ENCODE data around the gene MFSD11. TPM values are rescaled to one million over a fixed set of nuclear protein-coding genes. Genes with fewer than 3 reads are reported as not detected.

The MFSD11 gene
- total and polyA plus RNA-seq, 2 of the 4 experiments (the other 2 are of a cell fraction) = 12.3 to 16.1 TPM

DNA sequence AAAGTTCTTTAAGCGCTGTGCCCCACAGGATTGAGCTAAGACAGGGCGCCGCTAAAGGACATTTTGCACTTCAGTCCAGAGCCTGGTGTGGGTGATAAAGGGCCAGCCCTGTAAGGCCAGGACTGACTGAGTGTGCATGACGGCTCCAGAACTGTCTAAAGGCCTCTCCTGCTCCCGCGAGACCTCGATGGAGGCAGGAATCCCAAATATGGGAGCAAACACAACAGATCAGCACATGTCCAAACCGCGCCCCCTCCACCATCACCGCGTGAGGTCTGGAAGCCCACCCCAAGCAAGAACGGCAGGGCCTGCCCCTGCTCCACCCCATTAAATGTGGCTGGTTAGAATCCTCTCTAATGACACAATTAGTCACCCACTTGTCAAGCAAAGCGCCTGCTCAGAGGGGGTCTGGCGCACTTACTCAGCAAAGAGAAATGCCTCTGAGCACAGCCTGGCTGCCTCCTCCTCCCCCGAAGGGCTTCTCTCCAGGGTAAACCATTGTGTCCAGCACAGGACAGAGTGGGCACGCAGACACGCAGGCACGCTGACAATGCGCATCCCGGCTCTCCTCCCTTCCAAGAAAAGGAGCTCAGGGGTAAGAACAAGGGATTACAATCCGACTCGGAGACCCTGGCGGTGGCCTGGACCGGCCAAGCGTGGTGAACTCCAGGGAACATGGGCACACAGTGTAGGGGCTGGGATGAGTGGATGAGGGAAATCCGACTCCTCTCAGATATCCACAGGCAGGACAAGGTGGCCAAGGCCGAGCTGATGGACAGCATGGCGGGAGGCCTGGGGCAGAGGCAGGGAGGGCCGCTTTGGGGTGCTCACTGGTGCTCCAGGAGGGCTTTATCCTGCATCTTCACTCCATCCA is 28.6 kb upstream of the MFSD11 start:
- peak overlapping the region; percentile 67 for H4K5ac ChIP-seq (ENCODE audit: low read depth, low read length)
- peak overlapping the region; percentile 58 for H3K4me3 ChIP-seq (ENCODE audit: insufficient read depth, low read depth, low read length)
- H2BK5ac ChIP-seq (ENCODE audit: low read depth, low read length, poor library complexity, severe bottlenecking) = peak overlapping the region; percentile 92
- BruUV-seq (replicated peaks) = TSS peak; percentile 25
- peak overlapping the region; percentile 98 for H4K91ac ChIP-seq (ENCODE audit: insufficient read depth, low read depth, low read length)
- DNase-seq = peak; percentile 99
- H4K20me1 ChIP-seq (ENCODE audit: insufficient read depth, low read length) = peaks cover 67% of the 10 kb centered on the region
- ATAC-seq (ENCODE audit: low read depth) = peak; percentile 74
- H2AFZ ChIP-seq (replicated peaks; ENCODE audit: low read length, poor library complexity) = peak overlapping the region; percentile 75
- H3K4me1 ChIP-seq (ENCODE audit: control insufficient read depth, insufficient read depth, low read length) = peaks cover 27% of the 10 kb centered on the region
- H2BK120ac ChIP-seq (ENCODE audit: low read depth, low read length) = peak overlapping the region; percentile 94
- peaks cover 16% of the 10 kb centered on the region for H3K36me3 ChIP-seq (ENCODE audit: control insufficient read depth, insufficient read depth, low read length)
- H3K4me2 ChIP-seq (ENCODE audit: low read depth, low read length) = peak overlapping the region; percentile 87
- in situ Hi-C loops (cut with MboI; ENCODE audit: low sequenced_read_pairs) (no loop called here), dilution Hi-C loops (cut with HindIII; ENCODE audit: low sequenced_read_pairs, unreplicated experiment) (no loop called here), intact Hi-C loops (cut with micrococcal nuclease) (loop anchor here (1.0 kb wide), 2 partner anchors 21 to 186 kb away; no protein-coding TSS in a partner anchor)
- peak overlapping the region; percentile 96 for H3K56ac ChIP-seq (ENCODE audit: extremely low read depth, insufficient read depth, low read length)
- peak overlapping the region; percentile 49 to 89 for H4K8ac ChIP-seq (ENCODE audit: low read depth in 2 of 2, low read length in 2 of 2)
- H2BK15ac ChIP-seq (ENCODE audit: low read depth, low read length) = peak overlapping the region; percentile 60; the same call in 1 of the 3 replicates
- ChIA-PET POLR2A (ENCODE audit: unreplicated experiment) (no interaction called here), CTCF (no interaction called here)
- peaks cover 21% of the 10 kb centered on the region for H3K9me1 ChIP-seq (ENCODE audit: insufficient read depth, low read length)
- peak overlapping the region; percentile 98 for H3K4ac ChIP-seq (ENCODE audit: low read depth, low read length)
- H3K9ac ChIP-seq (ENCODE audit: low read depth, low read length) = peak overlapping the region; percentile 86
- H2BK20ac ChIP-seq (ENCODE audit: low read depth, low read length) = peak overlapping the region; percentile 36; the same call in 1 of the 2 replicates
- peak overlapping the region; percentile 98 for H3K23ac ChIP-seq (ENCODE audit: low read depth, low read length)
- peak overlapping the region; percentile 81 for H2AK5ac ChIP-seq (ENCODE audit: low read depth, low read length)
- 18% methylated on average over 5 of the region's 29 CpGs; no CpG with 5 or more reads in 1 of the 2 experiments for WGBS, 2 experiments (ENCODE audit: extremely low coverage in 2 of 2, insufficient read length in 1 of 2)
- peaks cover 17 to 82% of the 10 kb centered on the region in 2 experiments; a peak in 3 of 4 replicates for H3K79me1 ChIP-seq (ENCODE audit: low read depth in 1 of 2, low read length in 2 of 2)
- H3K14ac ChIP-seq (replicated peaks; ENCODE audit: low read depth, low read length) = peak overlapping the region; percentile 99
- no peaks in the 10 kb centered on the region for H3K27me3 ChIP-seq (ENCODE audit: control insufficient read depth, insufficient read depth, low read length)
- peak overlapping the region; percentile 99 for H2AK9ac ChIP-seq (replicated peaks; ENCODE audit: low read depth, low read length, poor library complexity)
- peak overlapping the region; percentile 73 for H3K18ac ChIP-seq (ENCODE audit: low read depth, low read length)
- no peaks in the 10 kb centered on the region for H3K9me3 ChIP-seq (ENCODE audit: control insufficient read depth, insufficient read depth, low read length)
- peak overlapping the region; percentile 90 for H3K27ac ChIP-seq (ENCODE audit: insufficient read depth, low read length)
- no peak for TF ChIP-seq RAD21 (IDR thresholded peaks at IDR 0.05; ENCODE audit: low read length)
- TF ChIP-seq RCOR1 (IDR thresholded peaks at IDR 0.05; ENCODE audit: insufficient replicate concordance, low read length) = peak; percentile 61
- TF ChIP-seq, protein P1, sequence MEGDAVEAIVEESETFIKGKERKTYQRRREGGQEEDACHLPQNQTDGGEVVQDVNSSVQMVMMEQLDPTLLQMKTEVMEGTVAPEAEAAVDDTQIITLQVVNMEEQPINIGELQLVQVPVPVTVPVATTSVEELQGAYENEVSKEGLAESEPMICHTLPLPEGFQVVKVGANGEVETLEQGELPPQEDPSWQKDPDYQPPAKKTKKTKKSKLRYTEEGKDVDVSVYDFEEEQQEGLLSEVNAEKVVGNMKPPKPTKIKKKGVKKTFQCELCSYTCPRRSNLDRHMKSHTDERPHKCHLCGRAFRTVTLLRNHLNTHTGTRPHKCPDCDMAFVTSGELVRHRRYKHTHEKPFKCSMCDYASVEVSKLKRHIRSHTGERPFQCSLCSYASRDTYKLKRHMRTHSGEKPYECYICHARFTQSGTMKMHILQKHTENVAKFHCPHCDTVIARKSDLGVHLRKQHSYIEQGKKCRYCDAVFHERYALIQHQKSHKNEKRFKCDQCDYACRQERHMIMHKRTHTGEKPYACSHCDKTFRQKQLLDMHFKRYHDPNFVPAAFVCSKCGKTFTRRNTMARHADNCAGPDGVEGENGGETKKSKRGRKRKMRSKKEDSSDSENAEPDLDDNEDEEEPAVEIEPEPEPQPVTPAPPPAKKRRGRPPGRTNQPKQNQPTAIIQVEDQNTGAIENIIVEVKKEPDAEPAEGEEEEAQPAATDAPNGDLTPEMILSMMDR (conservative IDR thresholded peaks at IDR 0.05; ENCODE audit: low read depth, low read length) = 0 out of 2 replicates have a peak, but pooled peaks have one; percentile 8
- peak; percentile 90; the same call in 1 of the 2 replicates for TF ChIP-seq CHD1 (IDR thresholded peaks at IDR 0.05; ENCODE audit: low read depth, low read length)
- peak; percentile 72; the same call in 1 of the 2 replicates for TF ChIP-seq BHLHE40 (IDR thresholded peaks at IDR 0.05; ENCODE audit: low read depth, low read length)
- TF ChIP-seq MXI1 (IDR thresholded peaks at IDR 0.05; ENCODE audit: borderline replicate concordance, low read depth, low read length) = peak; percentile 94
- TF ChIP-seq POLR2A (IDR thresholded peaks at IDR 0.05; ENCODE audit: low read depth, low read length) = peak; percentile 97
- no peak; the same call in 1 of the 2 replicates for TF ChIP-seq NFE2L2 (IDR thresholded peaks at IDR 0.05; ENCODE audit: low read depth, low read length)
- peak; percentile 47 for TF ChIP-seq FOS (IDR thresholded peaks at IDR 0.05; ENCODE audit: low read depth, low read length)
- TF ChIP-seq MAZ (IDR thresholded peaks at IDR 0.05; ENCODE audit: borderline replicate concordance, low read depth, low read length) = peak; percentile 80; the same call in 1 of the 2 replicates
- peak; percentile 60 for TF ChIP-seq MAFK (IDR thresholded peaks at IDR 0.05; ENCODE audit: low read depth, low read length)
- TF ChIP-seq, protein P2, sequence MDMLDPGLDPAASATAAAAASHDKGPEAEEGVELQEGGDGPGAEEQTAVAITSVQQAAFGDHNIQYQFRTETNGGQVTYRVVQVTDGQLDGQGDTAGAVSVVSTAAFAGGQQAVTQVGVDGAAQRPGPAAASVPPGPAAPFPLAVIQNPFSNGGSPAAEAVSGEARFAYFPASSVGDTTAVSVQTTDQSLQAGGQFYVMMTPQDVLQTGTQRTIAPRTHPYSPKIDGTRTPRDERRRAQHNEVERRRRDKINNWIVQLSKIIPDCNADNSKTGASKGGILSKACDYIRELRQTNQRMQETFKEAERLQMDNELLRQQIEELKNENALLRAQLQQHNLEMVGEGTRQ (IDR thresholded peaks at IDR 0.05; ENCODE audit: low read depth, low read length) = peak; percentile 58
- no peak for TF ChIP-seq CEBPB (IDR thresholded peaks at IDR 0.05; ENCODE audit: low read depth, low read length)

Measured in IMR-90 (cell line).